ENCODE results near the gene DPM3.
"Not testable (repeated sequence)": the region's sequence is repeated elsewhere in the genome, so short reads cannot be mapped to it uniquely, and the experiment has no call there.

DPM3 gene

DNA sequence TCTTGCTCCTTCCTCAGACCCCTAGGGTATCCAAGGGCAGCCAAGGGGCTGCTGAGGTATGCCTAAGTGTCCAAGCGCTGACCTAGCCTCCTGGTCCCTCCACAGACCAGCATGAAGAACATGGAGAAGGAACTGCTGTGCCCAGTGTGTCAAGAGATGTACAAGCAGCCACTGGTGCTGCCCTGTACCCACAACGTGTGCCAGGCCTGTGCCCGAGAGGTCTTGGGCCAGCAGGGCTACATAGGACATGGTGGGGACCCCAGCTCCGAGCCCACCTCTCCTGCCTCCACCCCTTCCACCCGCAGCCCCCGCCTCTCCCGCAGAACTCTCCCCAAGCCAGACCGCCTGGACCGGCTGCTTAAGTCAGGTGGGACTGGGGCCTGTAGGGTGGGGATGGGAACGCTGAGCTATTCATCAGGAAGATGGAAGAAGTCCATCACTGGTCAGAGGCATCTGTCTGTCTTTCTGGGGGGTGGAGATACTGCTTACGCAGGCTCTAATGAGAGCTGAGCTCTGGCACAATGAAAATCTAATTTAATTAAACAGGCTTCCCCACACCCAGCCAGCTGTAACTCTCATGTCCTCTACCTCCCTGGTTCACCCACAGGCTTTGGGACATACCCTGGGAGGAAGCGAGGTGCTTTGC lies 35.1 kb upstream of the DPM3 start:
- peak; percentile 59 for DNase-seq (ENCODE audit: low spot score)

DNA sequence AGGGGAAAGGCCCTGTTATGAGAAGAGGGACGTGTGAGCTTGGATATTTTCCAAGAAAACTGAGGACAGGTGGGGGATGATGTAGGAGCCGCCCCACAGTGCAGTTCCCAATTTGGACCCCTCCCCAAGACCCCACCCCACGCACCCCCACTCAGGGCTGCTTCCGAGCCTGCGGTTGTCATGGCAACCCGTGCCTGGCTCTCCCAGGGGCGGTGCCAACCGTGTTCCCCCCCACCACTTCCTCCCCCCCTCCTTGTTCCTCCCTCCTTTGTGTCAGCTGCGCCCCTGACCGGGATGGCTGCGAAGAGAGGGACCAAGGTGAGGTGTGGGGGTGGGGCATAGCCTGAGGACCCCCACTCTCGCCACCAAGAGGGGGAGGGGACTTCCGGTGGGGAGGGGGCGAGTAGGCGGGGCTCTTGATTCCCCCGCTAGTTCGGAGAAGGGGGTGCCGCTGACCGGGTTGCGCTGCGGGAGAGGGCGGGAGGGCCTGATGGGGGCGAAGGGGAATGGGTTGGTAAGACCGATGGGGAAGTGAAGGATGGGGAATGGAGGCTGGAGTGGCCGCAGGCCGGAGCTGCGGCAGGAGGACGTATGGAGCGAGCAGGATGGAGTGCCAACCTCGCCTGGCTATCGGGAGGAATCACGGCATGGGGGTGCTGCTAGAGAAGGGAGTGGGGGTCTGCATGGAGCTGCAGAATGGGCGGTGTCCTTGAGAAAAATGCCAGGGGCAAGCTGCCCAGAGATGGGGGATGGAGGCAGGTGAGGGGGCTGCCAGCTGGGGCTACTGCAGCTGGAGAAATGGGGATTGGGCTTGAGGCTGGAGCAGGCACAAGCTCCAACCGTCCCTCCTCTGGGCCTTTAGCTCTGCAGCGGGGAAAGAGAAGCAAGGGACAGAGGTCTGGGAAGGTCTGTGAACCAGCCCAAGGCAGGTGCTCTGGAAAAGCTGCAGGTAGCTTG lies 34.3 kb upstream of the DPM3 start:
- peak; percentile 51 for DNase-seq (ENCODE audit: low spot score)

DNA sequence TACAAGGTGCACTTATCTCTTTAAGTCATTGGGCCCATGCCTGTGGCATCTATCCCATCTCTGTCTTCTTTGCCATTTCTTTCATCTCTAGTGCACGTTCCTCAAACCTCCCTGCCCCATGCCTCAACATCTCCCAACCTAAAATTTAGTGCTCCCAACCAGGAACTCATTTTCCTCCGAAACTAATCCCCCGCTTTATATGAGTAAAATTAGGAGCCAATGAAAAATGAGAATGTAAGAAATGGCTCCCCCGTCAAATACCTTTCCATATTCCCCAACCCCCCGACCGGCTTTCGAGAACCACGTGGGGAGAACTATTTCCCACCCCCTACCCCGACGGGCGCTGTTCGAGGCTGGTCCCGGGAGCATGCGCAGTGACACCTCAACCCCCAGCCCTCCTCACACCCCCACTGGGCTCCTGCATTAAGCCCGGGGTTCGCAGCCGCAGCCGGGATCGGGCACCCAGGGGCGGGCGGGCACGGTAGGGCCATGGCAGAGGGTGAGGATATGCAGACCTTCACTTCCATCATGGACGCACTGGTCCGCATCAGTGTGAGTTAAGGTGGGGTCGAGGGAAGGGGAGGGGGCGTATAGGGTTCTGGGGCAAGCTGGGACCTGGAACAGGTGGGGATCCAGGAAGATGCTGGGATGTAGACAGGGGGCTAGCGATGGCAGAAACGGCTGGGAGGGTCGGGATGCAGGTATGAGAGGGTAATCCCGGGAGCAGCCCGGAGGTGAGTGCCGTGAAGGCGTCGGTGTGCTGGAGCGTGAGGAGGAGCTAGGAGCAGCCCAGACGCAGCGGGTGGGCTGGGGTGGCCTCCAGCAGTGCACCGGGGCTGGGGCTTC lies 33.4 kb upstream of the DPM3 start, which contains the start of gene TRIM46:
TSS of gene TRIM46 (plus strand) at position 372 of the 846 bp plus-strand sequence. CDS start at position 490, 118 bp downstream.
- DNase-seq (ENCODE audit: low spot score), result peak; percentile 61

DNA sequence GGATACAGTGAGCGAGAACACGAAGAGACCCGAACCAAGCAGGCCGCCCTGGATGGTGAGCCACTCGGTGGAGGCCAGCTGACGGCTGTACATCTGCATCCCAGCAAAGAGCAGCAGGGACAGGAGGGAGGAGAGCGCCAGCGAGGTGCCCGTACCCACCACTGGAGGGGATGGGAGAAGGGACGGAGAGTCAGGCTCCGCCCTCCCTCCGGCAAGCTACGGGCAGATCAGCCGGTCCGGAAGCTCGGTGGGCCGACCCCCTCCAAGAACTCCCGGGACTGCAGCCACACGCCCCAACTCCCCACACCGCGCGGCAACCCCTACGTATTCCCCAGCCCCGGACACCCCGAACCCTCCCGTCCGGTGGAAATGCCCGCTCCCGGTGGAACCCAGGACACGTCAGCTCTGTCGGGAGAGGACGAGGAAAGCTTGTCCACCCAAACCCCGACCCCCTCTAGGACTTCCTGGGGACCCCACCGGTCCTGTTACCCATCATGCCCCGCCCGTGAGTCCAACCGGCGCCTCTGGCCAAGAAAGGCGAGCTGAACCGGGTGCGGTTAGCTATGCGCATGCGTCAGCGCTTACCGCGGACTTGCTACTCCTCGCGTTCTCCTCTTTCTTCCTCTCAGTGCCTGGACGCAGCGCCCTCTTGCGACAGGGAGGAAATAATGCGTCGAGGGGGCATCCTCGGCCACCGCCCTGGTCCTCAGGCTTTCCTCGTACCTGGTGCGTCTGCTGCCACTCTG lies 32.6 kb upstream of the DPM3 start, which contains the start of gene KRTCAP2:
TSS of gene KRTCAP2 (minus strand) at position 573 of the 746 bp plus-strand sequence. CDS start at position 493, 80 bp downstream.
- DNase-seq (ENCODE audit: low spot score), result peak; percentile 94

DNA sequence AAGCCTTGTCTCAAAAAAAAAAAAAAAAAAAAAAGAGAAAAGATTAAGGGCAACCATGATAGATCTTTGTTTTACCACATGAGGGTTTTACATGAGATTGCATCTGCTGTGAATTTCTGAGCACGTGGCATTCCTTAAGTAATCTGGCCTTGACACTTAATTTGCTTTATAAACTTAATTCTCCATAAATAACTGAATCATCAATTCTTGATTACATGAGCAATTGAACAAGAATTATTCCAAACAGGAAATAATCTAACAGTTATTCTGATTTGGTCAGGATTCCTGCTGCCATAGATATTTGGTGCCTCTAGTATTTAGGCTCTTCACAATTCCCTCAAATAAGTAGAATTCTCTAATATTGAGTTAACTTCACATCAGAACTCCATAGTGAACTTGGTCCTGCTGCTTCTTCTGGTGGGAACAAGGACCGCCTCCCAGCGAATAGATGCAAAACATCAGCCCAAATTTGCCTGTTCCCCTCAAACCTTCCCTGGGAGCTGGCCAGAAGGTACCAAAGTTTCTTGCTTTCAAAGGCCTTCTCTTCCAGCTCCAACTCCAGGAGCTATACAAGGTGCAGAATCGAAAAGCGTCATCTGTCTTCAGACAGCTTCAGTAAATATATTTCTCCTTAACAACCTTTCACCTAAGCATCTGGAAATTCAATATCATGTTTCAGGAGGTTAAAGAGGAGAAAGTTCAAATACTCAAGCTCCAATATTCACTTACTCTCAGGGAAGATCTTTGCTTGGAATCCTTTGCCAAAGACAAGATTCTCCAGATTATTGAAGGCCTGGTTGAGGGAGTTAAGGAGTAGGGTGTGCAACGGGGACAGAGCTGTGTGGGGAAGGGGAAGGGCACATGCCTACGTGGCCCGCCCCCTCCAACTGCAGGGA lies 31.8 kb upstream of the DPM3 start:
- peak; percentile 31 for DNase-seq (ENCODE audit: low spot score)

DNA sequence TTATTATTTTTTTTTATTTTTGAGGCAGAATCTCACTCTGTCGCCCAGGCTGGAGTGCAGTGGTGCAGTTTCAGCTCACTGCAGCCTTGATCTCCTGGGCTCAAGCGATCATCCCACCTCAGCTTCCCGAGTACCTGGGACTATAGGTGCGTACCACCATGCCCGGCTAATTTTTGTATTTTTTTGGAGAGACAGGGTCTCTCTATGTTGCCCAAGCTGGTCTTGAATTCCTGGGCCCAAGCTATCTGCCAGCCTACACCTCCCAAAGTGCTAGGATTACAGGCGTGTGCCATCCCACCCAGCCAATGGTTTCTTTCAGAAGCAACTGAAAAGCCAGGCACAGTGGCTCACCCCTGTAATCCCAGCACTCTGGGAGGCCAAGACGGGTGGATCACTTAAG lies 30.5 kb upstream of the DPM3 start:
- DNase-seq (ENCODE audit: low spot score), result peak; percentile 20

DNA sequence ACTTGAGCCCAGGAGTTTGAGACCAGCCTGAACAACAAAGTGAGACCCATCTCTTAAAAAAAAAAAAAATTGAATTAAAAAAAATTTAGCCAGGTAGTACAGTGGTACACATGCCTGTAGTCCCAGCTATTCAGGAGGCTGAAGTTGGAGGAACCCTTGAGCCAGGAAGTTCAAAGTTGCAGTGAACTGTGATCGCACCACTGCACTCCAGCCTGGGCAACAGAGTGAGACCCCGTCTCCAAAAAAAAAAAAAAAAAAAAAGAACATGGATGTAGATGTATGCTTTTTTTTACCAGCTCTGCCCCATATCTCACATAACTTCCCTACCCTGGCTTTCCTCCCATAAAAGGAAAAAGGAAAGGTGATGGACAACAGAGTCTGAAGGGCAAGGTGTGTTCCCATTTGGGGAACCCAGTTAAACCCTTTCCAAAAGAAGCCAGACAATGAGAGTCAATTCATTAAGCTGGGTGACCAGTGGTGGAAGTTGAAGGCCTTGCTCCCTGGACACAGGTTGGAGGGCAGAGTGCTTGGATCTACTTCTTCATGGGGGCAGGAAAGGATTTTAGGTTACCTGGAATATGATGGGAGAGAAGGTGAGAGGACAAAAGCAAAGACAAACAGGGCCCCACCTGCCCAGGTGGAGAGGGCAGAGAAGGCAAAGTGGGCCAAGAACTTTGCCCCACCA lies 29.9 kb upstream of the DPM3 start:
- DNase-seq (ENCODE audit: low spot score), result peak; percentile 30

DNA sequence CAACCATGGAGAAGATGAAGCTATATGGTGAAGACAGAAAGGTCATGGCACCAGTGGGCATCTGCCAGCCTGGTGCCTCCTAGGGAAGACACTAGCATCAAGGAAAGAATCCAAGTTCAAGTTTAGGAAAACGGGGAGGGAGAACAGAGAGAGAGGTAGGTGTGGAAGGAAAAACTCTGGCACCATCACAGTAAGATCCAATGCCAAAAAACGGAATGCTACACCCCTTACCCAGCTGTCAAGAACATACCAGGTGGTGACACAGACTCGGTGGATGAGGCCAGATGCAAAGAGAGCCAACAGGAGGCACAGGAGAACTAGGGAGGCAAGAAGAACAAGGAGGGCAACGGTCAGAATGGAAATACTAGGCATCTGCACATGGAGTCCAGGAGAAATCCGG lies 29.2 kb upstream of the DPM3 start:
- peak; percentile 12 for DNase-seq (ENCODE audit: low spot score)

DNA sequence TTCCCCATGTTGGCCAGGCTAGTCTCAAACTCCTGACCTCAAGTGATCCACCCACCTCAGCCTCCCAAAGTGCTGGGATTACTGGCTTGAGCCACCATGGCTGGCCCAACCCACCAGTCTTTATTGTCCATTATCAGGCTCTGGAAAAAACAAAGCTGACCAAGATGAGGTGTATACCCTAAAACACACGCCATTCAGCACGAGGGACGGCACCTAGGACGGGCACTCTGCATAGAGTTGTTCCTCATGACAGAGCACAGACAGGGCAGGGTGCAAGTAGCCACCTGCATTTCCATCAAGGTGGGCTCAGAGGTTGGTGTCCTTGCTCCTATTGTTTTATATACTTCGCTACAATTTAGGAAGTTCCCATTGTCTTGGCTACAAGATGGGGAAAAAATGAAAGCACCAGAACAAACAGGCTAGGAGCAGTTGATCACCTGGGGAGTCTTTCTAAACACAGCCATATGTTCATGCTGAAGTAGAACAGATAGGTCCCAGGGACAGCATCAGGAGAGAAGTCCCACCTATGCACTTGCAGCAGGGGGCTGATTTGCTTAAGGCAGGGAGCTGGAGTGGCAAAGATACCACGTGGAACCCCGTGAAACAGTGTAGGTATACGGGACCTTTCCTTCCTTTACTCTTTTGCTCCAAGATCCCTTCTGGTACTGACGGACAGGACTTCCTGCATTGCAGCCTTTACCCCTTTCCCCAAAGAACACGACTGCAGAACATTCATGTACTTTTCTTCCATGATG lies 28.3 kb upstream of the DPM3 start:
- peak; percentile 30 for DNase-seq (ENCODE audit: low spot score)

DNA sequence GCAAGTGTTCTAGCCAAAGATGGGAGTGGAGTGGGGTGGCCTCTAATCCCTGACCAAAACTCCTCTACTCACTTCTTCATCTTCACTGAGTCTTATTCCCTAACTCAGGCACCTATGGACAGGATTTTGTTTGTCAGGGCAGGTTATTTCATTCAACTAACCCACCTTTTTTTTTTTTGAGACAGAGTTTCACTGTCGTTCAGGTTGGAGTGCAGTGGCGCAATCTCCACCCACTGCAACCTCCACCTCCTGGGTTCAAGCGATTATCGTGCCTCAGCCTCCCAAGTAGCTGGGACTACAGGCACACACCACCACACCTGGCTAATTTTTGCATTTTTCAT lies 27.7 kb upstream of the DPM3 start:
- not testable (repeated sequence) for DNase-seq (ENCODE audit: low spot score)

DNA sequence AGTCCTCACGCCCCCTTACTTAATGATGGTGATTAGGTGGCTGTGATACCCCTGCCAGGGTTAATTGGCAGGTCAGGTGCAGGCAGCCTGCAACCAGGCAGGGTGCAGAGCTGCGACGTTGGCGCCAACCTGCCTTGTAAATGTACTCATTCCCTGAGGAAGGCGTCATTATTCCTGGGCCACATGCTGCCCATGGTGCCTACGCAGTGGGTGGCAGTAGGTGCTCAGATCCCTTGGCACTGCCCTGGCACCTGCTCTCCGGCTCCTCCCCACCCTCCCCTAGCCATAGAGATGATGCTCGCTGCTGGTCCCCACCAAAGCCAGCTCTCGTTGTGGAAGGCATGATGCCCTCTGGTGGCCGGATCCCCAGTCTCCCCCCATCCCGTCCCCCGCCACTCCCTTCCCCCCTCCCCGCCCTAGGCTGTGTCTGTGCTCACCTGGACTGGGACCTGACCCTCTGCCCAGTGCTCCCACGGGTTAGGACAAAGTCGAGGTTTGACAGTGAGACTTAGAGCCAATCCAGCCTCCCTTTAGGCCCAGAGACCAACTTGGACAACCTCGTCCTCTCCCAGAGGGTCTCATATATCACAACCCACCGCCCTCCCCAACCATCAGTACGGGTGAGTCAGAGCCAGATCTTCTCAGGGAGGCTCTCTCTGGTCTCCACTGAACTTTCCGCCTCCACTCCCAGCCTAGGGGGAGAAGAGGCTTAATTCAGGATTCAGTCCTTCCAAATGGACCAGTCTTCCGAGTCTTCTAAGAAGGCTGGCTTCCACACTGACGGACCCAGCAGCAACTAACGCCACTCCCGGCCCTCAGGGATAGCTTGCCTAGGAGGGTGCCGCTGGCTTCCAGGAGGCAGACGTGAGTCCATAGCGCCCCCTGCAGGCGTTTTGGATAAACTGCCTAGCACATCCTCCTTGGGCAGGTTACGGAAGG lies 27.1 kb upstream of the DPM3 start:
- peak; percentile 85 for DNase-seq (ENCODE audit: low spot score)

DNA sequence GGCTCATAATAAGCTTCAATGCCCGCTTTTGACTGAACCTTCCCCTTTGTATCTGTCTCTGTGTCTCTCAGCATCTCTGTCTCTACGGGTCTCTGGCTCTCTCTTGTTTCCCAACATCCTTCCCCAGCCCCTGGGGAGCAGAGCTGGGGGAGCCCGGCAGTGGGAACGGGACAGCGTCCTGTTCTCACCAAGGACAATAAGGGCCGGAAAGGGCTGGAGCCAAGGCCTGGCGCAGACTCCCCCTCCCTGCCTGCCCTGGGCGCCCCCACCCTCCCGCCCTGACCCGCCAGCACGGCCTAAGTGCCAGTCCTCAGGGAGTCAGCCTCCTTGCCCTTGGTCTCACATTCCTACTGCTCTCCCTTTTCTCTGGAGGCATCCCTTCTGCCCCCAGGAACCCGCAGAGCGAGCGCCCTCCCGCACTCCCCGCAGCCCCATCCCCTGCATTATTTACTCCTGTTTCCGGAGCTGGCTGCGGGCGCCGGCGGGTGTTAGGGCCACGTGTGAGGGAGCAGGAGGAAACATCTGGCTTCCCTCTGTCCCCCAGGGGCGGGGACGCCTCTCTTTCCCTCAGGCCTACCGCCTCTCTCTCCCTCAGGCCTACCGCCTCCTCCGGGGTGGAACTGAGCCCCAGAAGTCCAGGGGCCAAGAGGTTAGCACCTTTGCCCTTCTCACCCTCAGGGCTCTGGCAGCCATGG lies 26.3 kb upstream of the DPM3 start:
- peak; percentile 71 for DNase-seq (ENCODE audit: low spot score)

DNA sequence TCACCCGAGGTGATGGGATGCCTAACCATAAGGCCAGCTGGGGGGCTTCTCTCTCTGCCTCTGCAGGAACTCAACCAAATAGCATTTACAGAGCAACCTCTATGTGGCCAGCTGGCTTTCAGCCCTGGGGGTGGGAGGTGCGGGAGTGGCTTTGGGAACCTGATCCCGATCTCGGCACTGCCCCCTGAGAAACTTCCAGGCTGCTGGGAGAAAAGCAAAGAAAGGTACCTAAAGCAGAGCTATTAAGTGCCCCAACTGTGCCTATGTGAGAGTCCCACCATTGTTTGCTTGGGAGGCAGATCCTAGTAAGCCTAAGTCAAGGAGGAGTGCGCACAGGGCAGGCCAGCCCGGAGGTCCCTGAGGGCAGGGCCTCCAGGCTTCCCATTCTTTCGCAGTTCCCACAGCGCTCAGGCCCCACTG lies 25.7 kb upstream of the DPM3 start:
- peak; percentile 64 for DNase-seq (ENCODE audit: low spot score)

DNA sequence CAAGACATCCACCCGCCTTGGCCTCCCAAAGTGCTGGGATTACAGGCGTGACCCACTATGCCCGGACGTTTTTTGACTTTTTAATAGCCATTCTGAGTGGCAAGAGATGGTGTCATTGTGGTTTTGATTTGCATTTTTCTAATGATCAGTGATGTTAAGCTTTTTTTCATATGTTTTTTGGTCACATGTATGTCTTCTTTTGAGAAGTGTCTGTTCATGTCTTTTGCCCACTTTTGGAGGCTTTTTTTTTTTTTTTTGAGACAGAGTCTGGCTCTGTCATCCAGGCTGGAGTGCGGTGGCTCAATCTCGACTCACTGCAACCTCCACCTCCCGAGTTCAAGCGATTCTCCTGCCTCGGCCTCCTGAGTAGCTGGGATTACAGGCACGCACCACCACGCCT lies 24.3 kb upstream of the DPM3 start:
- DNase-seq (ENCODE audit: low spot score), result peak; percentile 6

DNA sequence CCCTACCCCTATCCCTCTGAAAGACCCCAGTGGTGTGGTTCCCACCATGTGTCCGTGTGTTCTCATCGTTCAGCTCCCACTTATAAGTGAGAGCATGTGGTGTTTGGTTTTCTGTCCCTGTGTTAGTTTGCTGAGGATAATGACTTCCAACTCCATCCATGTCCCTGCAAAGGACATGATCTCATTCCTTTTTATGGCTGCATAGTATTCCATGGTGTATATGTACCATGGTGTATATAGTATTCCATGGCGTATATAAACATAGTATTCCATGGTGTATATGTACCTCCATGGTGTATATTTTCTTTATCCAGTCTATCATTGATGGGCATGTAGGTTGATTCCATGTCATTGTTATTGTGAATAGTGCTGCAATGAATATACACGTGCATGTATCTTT lies 23.5 kb upstream of the DPM3 start:
- not testable (repeated sequence) for DNase-seq (ENCODE audit: low spot score)

DNA sequence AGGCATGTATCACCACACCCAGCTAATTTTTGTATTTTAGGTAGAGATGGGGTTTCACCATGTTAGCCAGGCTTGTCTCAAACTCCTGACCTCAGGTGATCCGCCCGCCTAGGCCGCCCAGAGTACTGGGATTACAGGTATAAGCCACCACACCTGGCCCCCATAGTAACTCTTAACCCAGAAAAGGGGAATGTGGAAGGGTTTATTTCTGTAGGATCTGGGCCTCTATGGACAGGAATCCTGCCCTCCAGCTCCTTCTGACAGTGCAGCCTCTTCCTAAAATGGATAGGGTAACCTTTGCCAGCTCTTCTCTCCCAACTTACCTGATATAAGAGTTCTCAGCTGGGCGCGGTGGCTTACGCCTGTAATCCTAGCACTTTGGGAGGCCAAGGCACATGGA lies 22.3 kb upstream of the DPM3 start:
- DNase-seq (ENCODE audit: low spot score), result not testable (repeated sequence)

DNA sequence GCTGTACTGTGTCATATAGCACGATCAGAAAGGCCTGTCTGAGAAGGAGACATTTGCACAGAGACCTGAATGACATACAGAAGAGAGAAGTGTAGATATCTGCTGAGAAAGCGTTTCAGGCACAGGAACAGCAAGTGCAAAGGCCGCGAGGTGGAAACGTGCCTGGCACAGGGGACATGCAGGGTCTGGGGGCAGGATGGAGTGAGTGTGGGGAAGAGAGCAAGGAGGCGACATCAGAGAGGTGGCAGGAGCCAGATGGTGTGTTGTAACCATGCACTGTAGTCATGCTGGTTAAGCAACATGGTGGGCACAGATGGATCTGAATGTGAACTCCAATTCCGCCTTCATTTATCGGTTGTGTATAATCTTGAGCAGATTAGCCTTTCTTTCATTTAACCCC lies 19.8 kb upstream of the DPM3 start:
- DNase-seq (ENCODE audit: low spot score), result peak; percentile 36
